Measurements from ENCODE around the gene ZNF845.
A peak's percentile ranks its signal among the peaks of the same experiment; 100 is the strongest.

DNA sequence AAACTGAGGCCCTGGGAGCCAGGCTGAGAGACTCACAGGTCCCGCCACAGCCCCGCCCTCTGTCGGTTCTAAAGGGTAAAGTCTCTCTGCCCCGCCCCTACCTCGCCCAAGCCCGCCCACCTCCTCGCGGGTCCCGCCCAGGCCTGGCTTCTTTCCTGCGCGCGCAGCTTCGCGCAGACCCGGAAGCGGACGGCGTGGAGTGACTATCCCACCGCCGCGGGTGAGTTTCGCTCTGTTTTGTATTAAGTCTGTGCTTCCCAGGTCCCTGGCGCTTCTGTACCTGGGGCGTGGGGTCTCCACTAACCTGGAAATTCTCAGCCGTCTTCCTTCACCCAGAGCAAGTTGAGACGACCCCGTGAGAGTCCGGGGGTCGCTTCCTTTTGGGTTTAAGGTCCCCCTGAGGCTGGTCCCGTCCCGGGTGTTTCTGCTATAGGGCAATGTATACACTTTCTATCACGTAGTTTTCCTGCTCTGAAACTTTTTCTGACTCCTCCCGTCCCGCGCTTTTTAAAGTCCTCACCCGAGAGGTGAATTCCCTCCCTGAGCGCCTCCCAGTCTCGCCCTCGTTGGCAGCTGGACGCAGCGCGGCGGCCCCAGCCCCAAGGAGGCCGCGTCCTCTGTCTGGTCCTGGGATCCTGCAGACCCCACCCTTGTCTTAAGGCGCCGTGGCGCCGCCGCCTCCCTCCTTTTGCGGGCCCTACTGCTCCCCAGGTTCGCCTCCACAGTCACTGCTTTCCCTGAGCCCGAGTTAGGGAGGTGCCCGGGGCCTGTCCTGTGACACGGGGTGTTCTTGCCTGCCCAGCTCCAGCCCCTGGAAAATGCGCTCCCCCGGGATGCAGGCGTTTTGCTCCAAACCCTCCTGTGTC, 61.7 kb downstream of the ZNF845 start, which contains the start of gene ZNF765:
- TF ChIP-seq, protein P1, sequence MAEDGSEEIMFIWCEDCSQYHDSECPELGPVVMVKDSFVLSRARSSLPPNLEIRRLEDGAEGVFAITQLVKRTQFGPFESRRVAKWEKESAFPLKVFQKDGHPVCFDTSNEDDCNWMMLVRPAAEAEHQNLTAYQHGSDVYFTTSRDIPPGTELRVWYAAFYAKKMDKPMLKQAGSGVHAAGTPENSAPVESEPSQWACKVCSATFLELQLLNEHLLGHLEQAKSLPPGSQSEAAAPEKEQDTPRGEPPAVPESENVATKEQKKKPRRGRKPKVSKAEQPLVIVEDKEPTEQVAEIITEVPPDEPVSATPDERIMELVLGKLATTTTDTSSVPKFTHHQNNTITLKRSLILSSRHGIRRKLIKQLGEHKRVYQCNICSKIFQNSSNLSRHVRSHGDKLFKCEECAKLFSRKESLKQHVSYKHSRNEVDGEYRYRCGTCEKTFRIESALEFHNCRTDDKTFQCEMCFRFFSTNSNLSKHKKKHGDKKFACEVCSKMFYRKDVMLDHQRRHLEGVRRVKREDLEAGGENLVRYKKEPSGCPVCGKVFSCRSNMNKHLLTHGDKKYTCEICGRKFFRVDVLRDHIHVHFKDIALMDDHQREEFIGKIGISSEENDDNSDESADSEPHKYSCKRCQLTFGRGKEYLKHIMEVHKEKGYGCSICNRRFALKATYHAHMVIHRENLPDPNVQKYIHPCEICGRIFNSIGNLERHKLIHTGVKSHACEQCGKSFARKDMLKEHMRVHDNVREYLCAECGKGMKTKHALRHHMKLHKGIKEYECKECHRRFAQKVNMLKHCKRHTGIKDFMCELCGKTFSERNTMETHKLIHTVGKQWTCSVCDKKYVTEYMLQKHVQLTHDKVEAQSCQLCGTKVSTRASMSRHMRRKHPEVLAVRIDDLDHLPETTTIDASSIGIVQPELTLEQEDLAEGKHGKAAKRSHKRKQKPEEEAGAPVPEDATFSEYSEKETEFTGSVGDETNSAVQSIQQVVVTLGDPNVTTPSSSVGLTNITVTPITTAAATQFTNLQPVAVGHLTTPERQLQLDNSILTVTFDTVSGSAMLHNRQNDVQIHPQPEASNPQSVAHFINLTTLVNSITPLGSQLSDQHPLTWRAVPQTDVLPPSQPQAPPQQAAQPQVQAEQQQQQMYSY (CRISPR knock-in tag; IDR thresholded peaks at IDR 0.05) = no peak
- TF ChIP-seq, protein P2, sequence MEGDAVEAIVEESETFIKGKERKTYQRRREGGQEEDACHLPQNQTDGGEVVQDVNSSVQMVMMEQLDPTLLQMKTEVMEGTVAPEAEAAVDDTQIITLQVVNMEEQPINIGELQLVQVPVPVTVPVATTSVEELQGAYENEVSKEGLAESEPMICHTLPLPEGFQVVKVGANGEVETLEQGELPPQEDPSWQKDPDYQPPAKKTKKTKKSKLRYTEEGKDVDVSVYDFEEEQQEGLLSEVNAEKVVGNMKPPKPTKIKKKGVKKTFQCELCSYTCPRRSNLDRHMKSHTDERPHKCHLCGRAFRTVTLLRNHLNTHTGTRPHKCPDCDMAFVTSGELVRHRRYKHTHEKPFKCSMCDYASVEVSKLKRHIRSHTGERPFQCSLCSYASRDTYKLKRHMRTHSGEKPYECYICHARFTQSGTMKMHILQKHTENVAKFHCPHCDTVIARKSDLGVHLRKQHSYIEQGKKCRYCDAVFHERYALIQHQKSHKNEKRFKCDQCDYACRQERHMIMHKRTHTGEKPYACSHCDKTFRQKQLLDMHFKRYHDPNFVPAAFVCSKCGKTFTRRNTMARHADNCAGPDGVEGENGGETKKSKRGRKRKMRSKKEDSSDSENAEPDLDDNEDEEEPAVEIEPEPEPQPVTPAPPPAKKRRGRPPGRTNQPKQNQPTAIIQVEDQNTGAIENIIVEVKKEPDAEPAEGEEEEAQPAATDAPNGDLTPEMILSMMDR (IDR thresholded peaks at IDR 0.05) = peak; percentile 49
